NCI-H2081 (cell line): ENCODE results near the gene ARRDC5.
"Not testable (repeated sequence)": the region's sequence is repeated elsewhere in the genome, so short reads cannot be mapped to it uniquely, and the experiment has no call there.

Experiments used
- DNase-seq, 2 experiments: peaks; one replicate each; lab custom pipeline; 2025; lab: John Stamatoyannopoulos, UW

Gene ARRDC5

DNA sequence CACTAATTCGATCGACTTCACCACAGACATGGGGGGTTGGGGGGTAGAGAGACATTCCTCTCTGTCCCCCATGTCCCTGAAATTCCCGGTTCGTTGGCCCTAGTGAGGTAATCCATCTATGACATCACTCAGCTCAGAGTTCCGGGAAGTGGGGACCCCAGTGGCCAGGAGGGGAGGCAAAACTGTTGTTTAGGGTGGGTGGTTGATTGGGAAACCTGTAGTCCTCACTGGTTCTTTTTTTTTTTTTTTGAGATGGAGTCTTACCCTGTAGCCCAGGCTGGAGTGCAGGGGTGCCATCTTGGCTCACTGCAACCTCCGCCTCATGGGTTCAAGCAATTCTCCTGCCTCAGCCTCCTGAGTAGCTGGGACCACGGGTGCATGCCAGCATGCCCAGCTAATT lies at the start of gene ARRDC5:
ARRDC5 (minus strand) TSS at position 101 of the 400 bp plus-strand sequence; CDS start at position 30, 71 bp downstream.
- no peak for DNase-seq

DNA sequence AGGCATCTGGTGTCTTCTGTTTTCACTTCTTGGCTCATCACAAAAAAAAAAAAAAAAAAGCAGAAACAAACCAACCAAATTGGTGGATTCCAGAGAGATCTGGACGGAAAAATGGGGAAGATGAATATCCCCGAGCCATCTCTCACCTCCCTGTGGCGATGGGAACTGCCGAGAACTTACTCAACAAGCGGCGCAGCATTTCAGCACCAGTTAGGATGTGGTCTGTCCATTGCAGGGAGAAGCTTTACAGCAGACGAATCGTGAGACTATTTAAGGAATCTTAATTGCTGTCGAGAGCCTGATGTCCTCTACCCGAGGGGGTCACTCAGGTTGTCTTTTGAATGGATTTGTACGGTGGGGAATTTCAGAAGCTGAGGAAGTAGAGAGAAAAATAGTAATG lies 49.0 kb upstream of the ARRDC5 start:
- no peak for DNase-seq

DNA sequence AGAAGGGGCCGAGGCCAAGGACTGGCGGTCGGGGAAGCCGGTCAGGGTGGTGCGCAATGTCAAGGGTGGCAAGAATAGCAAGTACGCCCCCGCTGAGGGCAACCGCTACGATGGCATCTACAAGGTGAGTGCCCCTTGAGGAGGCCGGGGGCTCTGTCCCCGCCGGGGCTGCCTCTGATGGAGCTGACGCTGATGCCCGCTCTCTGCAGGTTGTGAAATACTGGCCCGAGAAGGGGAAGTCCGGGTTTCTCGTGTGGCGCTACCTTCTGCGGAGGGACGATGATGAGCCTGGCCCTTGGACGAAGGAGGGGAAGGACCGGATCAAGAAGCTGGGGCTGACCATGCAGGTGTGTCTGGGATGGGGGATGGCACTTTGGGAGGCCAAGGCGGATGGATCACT lies 48.0 kb upstream of the ARRDC5 start:
- DNase-seq = not testable (repeated sequence)

GRCh38 chr19:4941638-4942169 lies 39.0 kb upstream of the ARRDC5 start:
- DNase-seq = not testable (repeated sequence)

- no peak for DNase-seq
Measured at GRCh38 chr19:4939466-4939865, 36.8 kb upstream of the ARRDC5 start.

- not testable (repeated sequence) for DNase-seq
Measured at GRCh38 chr19:4938461-4938860, 35.8 kb upstream of the ARRDC5 start.

DNA sequence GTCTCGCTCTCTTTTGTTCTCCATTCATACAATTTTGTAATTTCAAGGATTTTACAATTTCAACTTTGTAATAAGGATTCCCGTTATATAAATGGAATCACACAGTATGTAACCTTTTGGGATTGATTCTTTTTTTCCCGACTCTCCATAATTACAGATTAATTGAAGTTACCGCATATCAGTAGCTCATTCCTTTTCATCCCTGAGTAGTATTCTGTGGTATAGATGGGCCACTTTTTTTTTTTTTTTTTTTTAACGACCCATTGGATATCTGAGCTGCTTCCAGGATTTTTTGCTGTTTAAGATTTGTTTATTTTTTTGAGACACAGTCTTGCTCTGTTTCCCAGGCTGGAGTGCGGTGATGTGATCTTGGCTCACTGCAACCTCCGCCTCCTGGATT lies 34.4 kb upstream of the ARRDC5 start:
- DNase-seq = no peak

DNA sequence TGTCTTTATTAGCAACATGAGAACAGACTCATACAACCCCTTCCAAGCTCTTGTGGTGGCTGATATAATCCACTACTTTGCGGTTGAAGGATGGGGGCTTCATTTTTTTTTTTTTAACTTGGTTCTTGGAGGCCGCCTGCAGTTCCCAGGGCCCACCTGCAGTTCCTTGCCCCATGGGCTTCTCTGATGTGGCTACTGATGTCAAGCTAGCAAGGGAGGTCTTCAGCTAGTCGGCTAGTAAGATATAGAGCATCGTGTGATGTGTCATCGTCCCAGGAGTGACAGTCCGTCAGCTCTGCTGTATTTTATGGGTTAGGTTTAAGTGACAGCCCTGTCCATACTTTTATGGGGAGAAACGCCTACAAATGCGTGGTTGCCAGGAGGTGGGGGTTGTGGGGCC lies 32.7 kb upstream of the ARRDC5 start:
- no peak for DNase-seq

DNA sequence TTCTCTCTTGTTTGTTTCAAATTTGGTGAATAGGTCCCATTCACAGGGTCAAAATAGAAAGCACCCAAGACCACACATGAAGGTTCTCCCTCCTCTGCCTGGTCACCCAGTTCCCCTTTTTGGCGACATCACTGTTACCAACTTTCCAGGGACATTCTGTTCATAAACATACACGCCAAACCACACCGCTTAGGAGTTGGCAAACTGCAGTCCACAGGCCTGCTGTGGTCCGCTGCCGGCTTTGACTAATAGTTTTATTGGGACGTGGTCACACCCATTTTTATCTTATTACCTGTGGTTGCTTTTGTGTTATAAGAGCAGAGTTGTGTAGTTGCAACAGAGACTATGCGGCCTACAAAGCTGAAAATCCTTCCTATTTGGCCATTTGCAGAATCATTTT lies 30.8 kb upstream of the ARRDC5 start:
- DNase-seq = no peak

- DNase-seq = no peak
Measured at GRCh38 chr19:4932711-4933110, 30.0 kb upstream of the ARRDC5 start.

GRCh38 chr19:4930664-4931063 lies 28.0 kb upstream of the ARRDC5 start:
- DNase-seq = no peak

- no peak for DNase-seq
Measured at GRCh38 chr19:4929186-4929585, 26.5 kb upstream of the ARRDC5 start.

- no peak for DNase-seq
Measured at GRCh38 chr19:4923276-4923747, 20.6 kb upstream of the ARRDC5 start.

GRCh38 chr19:4922530-4923275 lies 20.0 kb upstream of the ARRDC5 start:
- DNase-seq = no peak

GRCh38 chr19:4916292-4917082 lies 13.8 kb upstream of the ARRDC5 start:
- no peak for DNase-seq

- no peak for DNase-seq
Measured at GRCh38 chr19:4914736-4915501, 12.2 kb upstream of the ARRDC5 start.

- no peak for DNase-seq
Measured at GRCh38 chr19:4913996-4914735, 11.5 kb upstream of the ARRDC5 start.

DNA sequence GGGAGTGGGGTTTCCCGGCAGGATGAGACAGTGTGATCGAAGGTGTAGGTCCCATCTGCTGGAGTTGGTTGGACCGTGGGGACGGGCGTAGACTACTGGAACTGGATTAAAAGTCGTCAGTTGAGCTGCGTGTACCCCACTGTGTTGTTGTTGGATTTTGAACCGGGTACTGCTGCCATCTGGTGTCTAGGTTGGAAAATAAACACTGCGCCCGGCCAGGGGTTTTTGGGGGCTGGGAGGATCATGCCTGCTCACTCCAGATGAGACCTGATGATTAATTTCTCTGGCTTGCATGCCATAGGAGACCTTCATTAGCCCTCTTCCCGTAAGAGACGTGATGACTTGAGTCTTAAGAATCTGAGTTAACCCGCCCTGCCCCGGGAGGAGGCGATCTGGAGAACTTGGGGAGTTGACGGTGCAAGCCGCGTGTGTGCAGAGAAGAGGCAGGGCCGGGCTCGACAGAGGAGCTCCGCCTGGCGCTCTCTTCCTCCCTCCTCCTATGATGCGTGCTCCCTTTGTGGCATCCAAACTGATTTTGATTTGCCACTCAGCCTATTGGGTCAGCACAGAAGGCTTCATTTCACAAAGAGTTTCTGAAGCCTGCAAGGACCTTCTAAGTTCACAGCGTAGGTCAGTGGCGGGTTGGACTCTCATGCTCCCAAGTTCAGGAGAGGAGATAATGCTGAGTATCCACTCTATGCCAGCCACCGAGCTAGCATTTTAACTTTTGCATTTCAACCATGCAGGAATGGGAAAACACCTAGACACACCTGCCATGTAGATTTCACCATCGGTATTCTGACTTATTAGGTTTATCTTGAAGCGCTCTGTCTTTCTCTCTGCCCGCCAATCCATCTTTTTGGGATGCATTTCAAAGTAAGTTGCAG lies 9.3 kb upstream of the ARRDC5 start:
- peak; percentile 43 to 73 for DNase-seq

DNA sequence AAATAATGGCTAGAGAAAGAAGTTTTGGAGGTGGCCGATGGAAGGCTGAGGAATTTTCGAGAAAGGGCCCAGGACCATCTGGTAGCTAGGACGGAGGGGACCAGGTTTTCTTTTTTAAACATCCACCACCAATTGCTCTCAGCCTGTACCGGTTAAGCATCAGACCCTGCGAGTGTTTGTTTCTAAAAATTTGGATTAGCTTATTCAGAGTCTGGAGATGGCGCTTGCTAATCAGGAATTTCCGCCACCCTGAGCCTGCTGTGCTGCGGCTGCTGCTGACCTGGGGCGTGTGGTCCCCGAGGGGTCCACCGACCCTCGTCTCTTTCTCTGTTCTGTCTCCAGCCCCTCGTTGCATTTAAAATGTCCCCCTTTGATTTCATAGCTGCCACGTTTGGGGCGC lies 8.6 kb upstream of the ARRDC5 start:
- no peak for DNase-seq

DNA sequence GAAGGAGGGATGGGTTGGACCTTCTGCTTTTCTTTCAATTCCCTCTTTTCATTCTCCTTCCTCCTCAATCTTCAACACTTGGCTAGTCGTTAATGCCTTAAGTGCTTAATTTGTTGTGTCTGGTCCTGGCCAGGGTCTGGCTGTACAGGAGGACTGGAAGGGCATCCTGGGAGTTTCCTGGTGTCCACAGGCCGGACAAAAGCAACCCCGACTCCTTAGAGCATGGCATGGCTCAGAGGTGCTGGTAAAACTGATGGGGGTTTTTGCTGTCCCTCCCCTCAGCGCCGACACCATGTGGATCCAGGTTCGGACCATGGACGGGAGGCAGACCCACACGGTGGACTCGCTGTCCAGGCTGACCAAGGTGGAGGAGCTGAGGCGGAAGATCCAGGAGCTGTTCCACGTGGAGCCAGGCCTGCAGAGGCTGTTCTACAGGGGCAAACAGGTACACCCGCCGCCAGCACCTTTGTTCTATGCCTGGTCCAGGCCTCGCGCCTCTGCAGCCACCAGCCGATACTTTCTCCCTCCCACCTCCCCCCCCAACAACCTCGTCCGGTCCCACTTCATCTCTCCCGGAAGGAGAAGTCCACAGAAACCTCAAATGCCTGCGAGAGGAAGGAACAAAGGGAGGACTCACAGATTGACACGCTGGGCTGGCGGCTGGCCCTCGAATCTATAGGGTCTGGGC lies 8.0 kb upstream of the ARRDC5 start:
- DNase-seq = peak; percentile 15 to 33
